Vagina (tissue), 2 donors: Measurements from ENCODE around the gene USP7. TPM values are rescaled to one million over a fixed set of nuclear protein-coding genes. Genes with fewer than 3 reads are reported as not detected.

Experiments
- DNase-seq, 2 donors: peaks; one replicate each; pipeline ENCODE4 v3.0.0-alpha.2; 2017; ENCODE audit errors: extremely low spot score in 2 of 2
- H3K27ac ChIP-seq: fragments of 200-600 bp; sonication (generic); one replicate; pipeline ENCODE4 v1.5.1; 2019
- H3K27me3 ChIP-seq: fragments of 200-600 bp; sonication (generic); one replicate; pipeline ENCODE4 v1.5.1; 2019
- H3K36me3 ChIP-seq, 2 donors: fragments of 200-600 bp; sonication (generic); one replicate each; pipeline ENCODE4 v1.5.1; 2017 to 2019
- H3K4me1 ChIP-seq: fragments of 200-600 bp; sonication (generic); one replicate; pipeline ENCODE4 v1.5.1; 2019
- H3K4me3 ChIP-seq, 2 donors: fragments of 200-600 bp; sonication (generic); 1 replicate in 1 of 2; 2 replicates in 1 of 2; pipeline ENCODE4 v1.5.1; 2016 to 2019
- H3K9me3 ChIP-seq: fragments of 200-600 bp; sonication (generic); one replicate; pipeline ENCODE4 v1.5.1; 2019
- CTCF ChIP-seq, 3 experiments: fragments of 450-650 bp in 2 of 3; fragments of 200-600 bp in 1 of 3; sonication (generic) in 1 of 3; IDR thresholded peaks; one replicate each; pipeline ENCODE4 v1.5.1; 2017 to 2019; ENCODE audit warnings: antibody characterized with exemption in 3 of 3, mild to moderate bottlenecking in 2 of 3, moderate library complexity in 2 of 3
- POLR2A ChIP-seq, 2 donors: fragments of 450-650 bp; IDR thresholded peaks; one replicate each; pipeline ENCODE4 v1.6.1; 2017; ENCODE audit warnings: antibody characterized with exemption in 2 of 2, mild to moderate bottlenecking in 2 of 2, moderate library complexity in 2 of 2
- POLR2AphosphoS5 ChIP-seq, 2 donors: sonication (generic); formaldehyde crosslinking; IDR thresholded peaks; one replicate each; pipeline ENCODE4 v1.9.0; 2017; ENCODE audit warnings: antibody characterized with exemption in 2 of 2, mild to moderate bottlenecking in 2 of 2, low read depth in 1 of 2; ENCODE audit not compliant: insufficient read depth in 1 of 2
- intact Hi-C: fragments of 100-400 bp; cut with DNase I; formaldehyde crosslinking; loops from one replicate; pipeline ENCODE4 v1.15.1; 2023
- total RNA-seq: library from RNA; depleted of rRNA; stranded (reverse); fragments of >200 nt; gene quantifications from one replicate; pipeline ENCODE4 v1.2.3, GENCODE V29; 2016

The USP7 gene
- total RNA-seq, 1 donor from 2014 or later = 112 TPM

DNA sequence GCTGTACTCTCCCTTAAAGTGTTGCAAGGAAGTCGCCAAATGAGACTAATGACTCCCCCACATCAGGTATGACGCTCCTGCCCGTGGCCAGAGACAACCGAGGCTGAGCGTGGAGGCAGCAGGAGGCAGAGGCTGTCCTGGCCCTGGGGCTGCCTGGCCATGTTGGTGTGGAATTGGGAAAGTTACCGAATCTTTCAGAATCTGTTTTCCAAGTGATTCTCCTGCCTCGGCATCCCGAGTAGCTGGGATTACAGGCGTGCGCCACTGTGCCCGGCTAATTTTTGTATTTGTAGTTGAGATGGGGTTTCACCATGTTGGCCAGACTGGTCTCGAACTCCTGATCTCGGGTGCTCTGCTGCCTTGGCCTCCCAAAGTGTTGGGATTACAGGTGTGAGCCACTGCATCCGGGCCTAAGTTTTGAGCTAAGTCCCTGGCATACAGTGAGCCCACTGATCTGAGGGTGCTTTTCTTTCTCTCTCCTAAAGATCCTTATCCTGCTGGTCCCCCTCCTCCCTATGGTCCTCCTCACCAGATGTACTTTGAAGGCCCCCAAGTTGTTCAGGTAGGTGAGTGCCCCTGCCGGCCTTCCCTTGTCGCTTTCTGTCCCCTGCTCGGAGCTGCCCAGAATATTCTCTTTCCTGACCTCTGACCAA, 80.9 kb downstream of the USP7 start:
- DNase-seq = no peak
- intact Hi-C loops = loop anchor here (5.0 kb wide), 1 partner anchor 316 kb away; no protein-coding TSS in a partner anchor

GRCh38 chr16:8882041-8882617, 81.6 kb downstream of the USP7 start, which contains the start of gene LITAFD:
Gene LITAFD, plus strand, starts transcription at chr16:8882351. Its CDS starts 2,005 bp downstream, at chr16:8884356.
- no peaks in the 10 kb centered on the region for H3K36me3 ChIP-seq
- H3K27ac ChIP-seq = no peak within 1 kb of the TSS
- no peaks in the 10 kb centered on the region for H3K27me3 ChIP-seq
- TF ChIP-seq POLR2AphosphoS5 (IDR thresholded peaks at IDR 0.05; ENCODE audit: insufficient read depth in 1 of 2, low read depth in 1 of 2) (no peak), POLR2A (IDR thresholded peaks at IDR 0.05) (no peak), CTCF (IDR thresholded peaks at IDR 0.05) (no peak)
- DNase-seq = no peak
- no peaks in the 10 kb centered on the region for H3K9me3 ChIP-seq
- intact Hi-C loops = loop anchor here (5.0 kb wide), 1 partner anchor 315 kb away; no protein-coding TSS in a partner anchor
- H3K4me3 ChIP-seq = no peak within 1 kb of the TSS
- peaks cover 41% of the 10 kb centered on the region for H3K4me1 ChIP-seq

More for the DNA sequence above, 80.9 kb downstream of the USP7 start:
- no peaks in the 10 kb centered on the region for H3K9me3 ChIP-seq
- no peak overlapping the region for H3K27ac ChIP-seq
- no peak overlapping the region for H3K4me3 ChIP-seq
- H3K4me1 ChIP-seq = peaks cover 42% of the 10 kb centered on the region
- H3K27me3 ChIP-seq = no peaks in the 10 kb centered on the region
- TF ChIP-seq POLR2A (IDR thresholded peaks at IDR 0.05) = no peak
- no peak for TF ChIP-seq CTCF (IDR thresholded peaks at IDR 0.05)
- TF ChIP-seq POLR2AphosphoS5 (IDR thresholded peaks at IDR 0.05; ENCODE audit: insufficient read depth in 1 of 2, low read depth in 1 of 2) = no peak
- H3K36me3 ChIP-seq = no peaks in the 10 kb centered on the region

DNA sequence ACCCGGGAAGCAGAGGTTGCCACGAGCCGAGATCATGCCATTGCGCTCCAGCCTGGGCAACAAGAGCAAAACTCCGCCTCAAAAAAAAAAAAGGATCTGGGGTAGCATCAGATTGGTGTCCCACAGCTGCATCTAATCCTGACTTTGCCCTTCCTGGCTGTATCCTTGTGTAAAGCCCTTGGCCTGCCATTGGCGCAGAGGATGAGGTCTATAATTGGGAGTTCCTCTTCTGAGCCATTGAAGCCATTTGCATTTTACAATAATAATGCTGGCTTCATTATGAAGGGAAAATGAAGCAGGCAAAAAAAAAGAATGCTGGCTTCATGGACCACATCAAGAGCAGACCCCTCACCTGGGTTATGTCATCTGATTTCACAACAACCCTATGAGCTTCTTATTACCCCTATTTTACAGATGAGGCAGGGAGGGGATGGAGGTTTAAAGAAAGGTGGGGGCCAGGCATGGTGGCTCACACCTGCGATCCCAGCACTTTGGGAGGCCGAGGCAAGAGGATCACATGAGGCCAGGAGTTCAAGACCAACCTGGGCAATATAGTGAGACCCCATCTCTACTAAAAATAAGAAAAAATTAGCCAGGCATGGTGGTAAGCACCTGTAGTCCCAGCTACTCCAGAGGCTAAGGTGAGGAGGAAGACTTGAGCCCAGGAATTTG, 82.7 kb downstream of the USP7 start:
- Histone ChIP-seq H3K4me1 (peaks cover 30% of the 10 kb centered on the region), H3K36me3 (no peaks in the 10 kb centered on the region), H3K9me3 (no peaks in the 10 kb centered on the region), H3K27ac (no peak overlapping the region), H3K27me3 (no peaks in the 10 kb centered on the region), H3K4me3 (no peak overlapping the region)
- intact Hi-C loops = loop anchor here (5.0 kb wide), 1 partner anchor 314 kb away; no protein-coding TSS in a partner anchor
- no peak for TF ChIP-seq CTCF (IDR thresholded peaks at IDR 0.05)
- no peak for TF ChIP-seq POLR2AphosphoS5 (IDR thresholded peaks at IDR 0.05; ENCODE audit: insufficient read depth in 1 of 2, low read depth in 1 of 2)
- TF ChIP-seq POLR2A (IDR thresholded peaks at IDR 0.05) = no peak
- DNase-seq = no peak

- no peaks in the 10 kb centered on the region for H3K9me3 ChIP-seq
- no peaks in the 10 kb centered on the region for H3K36me3 ChIP-seq
- intact Hi-C loops = loop anchor here (5.0 kb wide), 1 partner anchor 221 kb away; no protein-coding TSS in a partner anchor
- DNase-seq = no peak
- no peak overlapping the region for H3K4me3 ChIP-seq
- TF ChIP-seq CTCF (IDR thresholded peaks at IDR 0.05) = no peak
- peak in 1 of 2 donors; percentile 29 for TF ChIP-seq POLR2AphosphoS5 (IDR thresholded peaks at IDR 0.05; ENCODE audit: insufficient read depth in 1 of 2, low read depth in 1 of 2)
- TF ChIP-seq POLR2A (IDR thresholded peaks at IDR 0.05) = no peak
- no peaks in the 10 kb centered on the region for H3K27me3 ChIP-seq
- H3K4me1 ChIP-seq = peaks cover 13% of the 10 kb centered on the region
- no peak overlapping the region for H3K27ac ChIP-seq
Measured at GRCh38 chr16:8878523-8878911, 85.2 kb downstream of the USP7 start.
